SK-N-SH (cell line): ENCODE results near the gene PCNA.

ENCODE experiments used
- CHD2 ChIP-seq: fragments of 150-350 bp; IDR thresholded peaks from 2 replicates; pipeline ENCODE4 v1.6.1; 2018; ENCODE audit warnings: low read length; ENCODE audit not compliant: partially characterized antibody
- EZH2phosphoT487 ChIP-seq: fragments of 200-600 bp; sonication (generic); IDR thresholded peaks from 2 replicates; pipeline ENCODE4 v1.6.1; 2017; ENCODE audit warnings: low read depth, mixed run types, mild to moderate bottlenecking, antibody characterized with exemption, moderate library complexity, borderline replicate concordance
- FOSL2 ChIP-seq: IDR thresholded peaks from 2 replicates; pipeline ENCODE4 v1.4.0; 2012; ENCODE audit warnings: low read depth, mild to moderate bottlenecking, moderate library complexity, borderline replicate concordance
- FOXM1 ChIP-seq: IDR thresholded peaks from 2 replicates; pipeline ENCODE4 v1.4.0; 2012; ENCODE audit warnings: low read depth, mild to moderate bottlenecking
- JUND ChIP-seq: IDR thresholded peaks from 2 replicates; pipeline ENCODE4 v1.4.0; 2012
- PBX3 ChIP-seq: IDR thresholded peaks from 2 replicates; pipeline ENCODE4; 2012
- POLR2AphosphoS5 ChIP-seq: IDR thresholded peaks from 2 replicates; pipeline ENCODE4 v1.6.1; 2012; ENCODE audit warnings: low read depth, low read length
- RAD21 ChIP-seq: IDR thresholded peaks from 2 replicates; pipeline ENCODE4 v1.6.1; 2012; ENCODE audit warnings: mild to moderate bottlenecking, low read length
- SMC3 ChIP-seq: IDR thresholded peaks from 2 replicates; pipeline ENCODE4 v1.6.1; 2012; ENCODE audit warnings: low read depth, low read length, improper control_type of control experiment
- TF ChIP-seq, protein P1 (sequence below): fragments of 200-600 bp; sonication (generic); IDR thresholded peaks from 2 replicates; pipeline ENCODE4 v1.6.1; 2017; ENCODE audit warnings: antibody characterized with exemption, mild to moderate bottlenecking, moderate library complexity
- TF ChIP-seq, protein P2 (sequence below): IDR thresholded peaks from 2 replicates; pipeline ENCODE4 v1.6.1; 2012; ENCODE audit warnings: mild to moderate bottlenecking, low read depth, low read length, moderate library complexity
- TF ChIP-seq, protein P3 (sequence below): fragments of 150-350 bp; IDR thresholded peaks from 2 replicates; pipeline ENCODE4 v1.6.1; 2017; ENCODE audit warnings: antibody characterized with exemption, low read length, low read depth, borderline replicate concordance

DNA sequence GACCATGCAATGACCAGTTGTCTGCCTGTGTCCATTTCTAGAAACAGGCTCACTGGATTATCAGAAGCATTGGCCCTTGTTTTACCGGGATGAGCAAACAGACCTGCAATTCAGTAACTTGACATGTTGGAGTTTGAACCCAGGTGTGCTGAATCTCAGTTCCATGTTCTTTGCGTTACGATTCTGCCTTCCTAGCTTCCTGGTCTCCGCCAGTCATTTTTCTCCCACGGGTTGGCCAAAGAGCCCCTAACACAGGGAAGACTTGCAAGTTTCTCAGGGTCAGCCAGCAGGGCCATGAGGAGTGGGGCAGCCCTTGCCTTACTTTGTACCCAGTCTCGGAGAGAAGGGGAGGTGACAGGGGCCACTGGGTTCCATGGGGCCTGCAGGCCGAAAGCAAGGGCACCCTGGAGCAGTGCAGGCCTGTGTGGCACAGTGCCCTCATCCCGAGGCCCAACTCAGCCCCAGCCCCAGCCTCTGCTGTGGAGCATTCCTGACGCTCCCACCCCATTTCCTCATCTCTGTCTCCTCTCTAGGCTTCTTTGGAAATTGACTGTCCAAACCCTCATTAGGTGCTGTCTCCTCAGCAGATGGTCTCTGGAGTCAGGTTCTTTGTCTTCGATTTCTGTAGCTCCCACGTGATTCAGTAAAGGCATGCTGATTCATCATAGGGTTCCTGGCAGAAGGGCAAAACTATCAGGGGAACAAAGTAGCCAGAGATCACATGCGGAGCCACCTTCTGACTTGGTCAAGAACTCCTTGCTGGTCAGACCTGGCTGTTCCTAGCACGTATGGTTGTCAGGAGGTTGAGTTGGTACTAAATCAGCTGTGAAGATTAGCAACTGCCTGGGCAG, 30.7 kb upstream of the PCNA start:
- TF ChIP-seq SMC3 (no peak), CHD2 (no peak), PBX3 (no peak), RAD21 (no peak), POLR2AphosphoS5 (no peak), EZH2phosphoT487 (no peak), JUND (no peak), FOSL2 (no peak), FOXM1 (no peak)
- TF ChIP-seq, protein P1, sequence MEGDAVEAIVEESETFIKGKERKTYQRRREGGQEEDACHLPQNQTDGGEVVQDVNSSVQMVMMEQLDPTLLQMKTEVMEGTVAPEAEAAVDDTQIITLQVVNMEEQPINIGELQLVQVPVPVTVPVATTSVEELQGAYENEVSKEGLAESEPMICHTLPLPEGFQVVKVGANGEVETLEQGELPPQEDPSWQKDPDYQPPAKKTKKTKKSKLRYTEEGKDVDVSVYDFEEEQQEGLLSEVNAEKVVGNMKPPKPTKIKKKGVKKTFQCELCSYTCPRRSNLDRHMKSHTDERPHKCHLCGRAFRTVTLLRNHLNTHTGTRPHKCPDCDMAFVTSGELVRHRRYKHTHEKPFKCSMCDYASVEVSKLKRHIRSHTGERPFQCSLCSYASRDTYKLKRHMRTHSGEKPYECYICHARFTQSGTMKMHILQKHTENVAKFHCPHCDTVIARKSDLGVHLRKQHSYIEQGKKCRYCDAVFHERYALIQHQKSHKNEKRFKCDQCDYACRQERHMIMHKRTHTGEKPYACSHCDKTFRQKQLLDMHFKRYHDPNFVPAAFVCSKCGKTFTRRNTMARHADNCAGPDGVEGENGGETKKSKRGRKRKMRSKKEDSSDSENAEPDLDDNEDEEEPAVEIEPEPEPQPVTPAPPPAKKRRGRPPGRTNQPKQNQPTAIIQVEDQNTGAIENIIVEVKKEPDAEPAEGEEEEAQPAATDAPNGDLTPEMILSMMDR, result no peak
- TF ChIP-seq, protein P2, sequence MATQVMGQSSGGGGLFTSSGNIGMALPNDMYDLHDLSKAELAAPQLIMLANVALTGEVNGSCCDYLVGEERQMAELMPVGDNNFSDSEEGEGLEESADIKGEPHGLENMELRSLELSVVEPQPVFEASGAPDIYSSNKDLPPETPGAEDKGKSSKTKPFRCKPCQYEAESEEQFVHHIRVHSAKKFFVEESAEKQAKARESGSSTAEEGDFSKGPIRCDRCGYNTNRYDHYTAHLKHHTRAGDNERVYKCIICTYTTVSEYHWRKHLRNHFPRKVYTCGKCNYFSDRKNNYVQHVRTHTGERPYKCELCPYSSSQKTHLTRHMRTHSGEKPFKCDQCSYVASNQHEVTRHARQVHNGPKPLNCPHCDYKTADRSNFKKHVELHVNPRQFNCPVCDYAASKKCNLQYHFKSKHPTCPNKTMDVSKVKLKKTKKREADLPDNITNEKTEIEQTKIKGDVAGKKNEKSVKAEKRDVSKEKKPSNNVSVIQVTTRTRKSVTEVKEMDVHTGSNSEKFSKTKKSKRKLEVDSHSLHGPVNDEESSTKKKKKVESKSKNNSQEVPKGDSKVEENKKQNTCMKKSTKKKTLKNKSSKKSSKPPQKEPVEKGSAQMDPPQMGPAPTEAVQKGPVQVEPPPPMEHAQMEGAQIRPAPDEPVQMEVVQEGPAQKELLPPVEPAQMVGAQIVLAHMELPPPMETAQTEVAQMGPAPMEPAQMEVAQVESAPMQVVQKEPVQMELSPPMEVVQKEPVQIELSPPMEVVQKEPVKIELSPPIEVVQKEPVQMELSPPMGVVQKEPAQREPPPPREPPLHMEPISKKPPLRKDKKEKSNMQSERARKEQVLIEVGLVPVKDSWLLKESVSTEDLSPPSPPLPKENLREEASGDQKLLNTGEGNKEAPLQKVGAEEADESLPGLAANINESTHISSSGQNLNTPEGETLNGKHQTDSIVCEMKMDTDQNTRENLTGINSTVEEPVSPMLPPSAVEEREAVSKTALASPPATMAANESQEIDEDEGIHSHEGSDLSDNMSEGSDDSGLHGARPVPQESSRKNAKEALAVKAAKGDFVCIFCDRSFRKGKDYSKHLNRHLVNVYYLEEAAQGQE, result no peak
- TF ChIP-seq, protein P3, sequence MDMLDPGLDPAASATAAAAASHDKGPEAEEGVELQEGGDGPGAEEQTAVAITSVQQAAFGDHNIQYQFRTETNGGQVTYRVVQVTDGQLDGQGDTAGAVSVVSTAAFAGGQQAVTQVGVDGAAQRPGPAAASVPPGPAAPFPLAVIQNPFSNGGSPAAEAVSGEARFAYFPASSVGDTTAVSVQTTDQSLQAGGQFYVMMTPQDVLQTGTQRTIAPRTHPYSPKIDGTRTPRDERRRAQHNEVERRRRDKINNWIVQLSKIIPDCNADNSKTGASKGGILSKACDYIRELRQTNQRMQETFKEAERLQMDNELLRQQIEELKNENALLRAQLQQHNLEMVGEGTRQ, result no peak
